Gastroesophageal sphincter (tissue), 4 donors: ENCODE measurements around the gene XPO6. TPM values are rescaled to one million over a fixed set of nuclear protein-coding genes. Genes with fewer than 3 reads are reported as not detected.

ENCODE experiments used
- ATAC-seq: fragments of 150-250 bp; one replicate; pipeline ENCODE4 v1.9.1; 2016; ENCODE audit warnings: mild to moderate bottlenecking, moderate library complexity
- H3K27ac ChIP-seq, 4 donors: fragments of 200-600 bp; sonication (generic) in 3 of 4; 1 replicate in 3 of 4; 2 replicates in 1 of 4; pipeline ENCODE4 v1.5.1; 2016 to 2019
- H3K27me3 ChIP-seq: fragments of 200-600 bp; sonication (generic); one replicate; pipeline ENCODE4 v1.5.1; 2019
- H3K36me3 ChIP-seq, 2 donors: fragments of 200-600 bp; sonication (generic); one replicate each; pipeline ENCODE4 v1.5.1; 2019; ENCODE audit warnings: control low read depth in 1 of 2
- H3K4me1 ChIP-seq, 3 donors: fragments of 200-600 bp; sonication (generic); 1 replicate in 2 of 3; 2 replicates in 1 of 3; pipeline ENCODE4 v1.5.1; 2016 to 2019; ENCODE audit warnings: control low read depth in 2 of 3
- H3K4me3 ChIP-seq, 2 donors: fragments of 200-600 bp; sonication (generic); one replicate each; pipeline ENCODE4 v1.5.1; 2019; ENCODE audit warnings: mild to moderate bottlenecking in 1 of 2, moderate library complexity in 1 of 2
- H3K9me3 ChIP-seq, 3 donors: fragments of 200-600 bp; sonication (generic); one replicate each; pipeline ENCODE4 v1.5.1; 2017 to 2019; ENCODE audit warnings: control low read depth in 2 of 3
- EP300 ChIP-seq: sonication (generic); formaldehyde crosslinking; IDR thresholded peaks from one replicate; pipeline ENCODE4 v1.6.1; 2017; ENCODE audit warnings: antibody characterized with exemption, mild to moderate bottlenecking
- POLR2A ChIP-seq, 2 donors: fragments of 450-650 bp; IDR thresholded peaks; one replicate each; pipeline ENCODE4 v1.6.1; 2017; ENCODE audit warnings: antibody characterized with exemption in 2 of 2, mild to moderate bottlenecking in 2 of 2, moderate library complexity in 1 of 2
- POLR2AphosphoS5 ChIP-seq: sonication (generic); formaldehyde crosslinking; IDR thresholded peaks from one replicate; pipeline ENCODE4 v1.6.1; 2017; ENCODE audit warnings: antibody characterized with exemption
- WGBS, 2 donors: methylation state at CpG; one replicate each; pipeline ENCODE4 v1.1.5; 2018; ENCODE audit warnings: low coverage in 1 of 2; 5-methylcytosine and 5-hydroxymethylcytosine counted together
- total RNA-seq, 4 donors: library from RNA; depleted of rRNA; stranded (reverse); fragments of >200 nt; gene quantifications; one replicate each; pipeline ENCODE4 v1.1.0, GENCODE V29; 2016
- TF ChIP-seq, protein P1 (sequence below), 4 experiments: fragments of 200-600 bp in 2 of 4; fragments of 450-650 bp in 2 of 4; sonication (generic) in 1 of 4; IDR thresholded peaks; one replicate each; pipeline ENCODE4 v1.5.1; 2017 to 2019; ENCODE audit warnings: antibody characterized with exemption in 4 of 4, mild to moderate bottlenecking in 2 of 4, moderate library complexity in 2 of 4

The XPO6 gene
- total RNA-seq, 4 donors from 2014 or later, result 35.3 to 80.2 (median 66.8) TPM

- no peaks in the 10 kb centered on the region for H3K27me3 ChIP-seq
- H3K36me3 ChIP-seq, result peaks cover 0 to 83% of the 10 kb centered on the region in 2 donors
- no peaks in the 10 kb centered on the region for H3K4me1 ChIP-seq
- WGBS, 2 donors, result 90 to 93% methylated on average over 10 of the region's 21 CpGs
- no peak for ATAC-seq
- no peak overlapping the region for H3K27ac ChIP-seq
- H3K9me3 ChIP-seq, result no peaks in the 10 kb centered on the region
- TF ChIP-seq, protein P1, sequence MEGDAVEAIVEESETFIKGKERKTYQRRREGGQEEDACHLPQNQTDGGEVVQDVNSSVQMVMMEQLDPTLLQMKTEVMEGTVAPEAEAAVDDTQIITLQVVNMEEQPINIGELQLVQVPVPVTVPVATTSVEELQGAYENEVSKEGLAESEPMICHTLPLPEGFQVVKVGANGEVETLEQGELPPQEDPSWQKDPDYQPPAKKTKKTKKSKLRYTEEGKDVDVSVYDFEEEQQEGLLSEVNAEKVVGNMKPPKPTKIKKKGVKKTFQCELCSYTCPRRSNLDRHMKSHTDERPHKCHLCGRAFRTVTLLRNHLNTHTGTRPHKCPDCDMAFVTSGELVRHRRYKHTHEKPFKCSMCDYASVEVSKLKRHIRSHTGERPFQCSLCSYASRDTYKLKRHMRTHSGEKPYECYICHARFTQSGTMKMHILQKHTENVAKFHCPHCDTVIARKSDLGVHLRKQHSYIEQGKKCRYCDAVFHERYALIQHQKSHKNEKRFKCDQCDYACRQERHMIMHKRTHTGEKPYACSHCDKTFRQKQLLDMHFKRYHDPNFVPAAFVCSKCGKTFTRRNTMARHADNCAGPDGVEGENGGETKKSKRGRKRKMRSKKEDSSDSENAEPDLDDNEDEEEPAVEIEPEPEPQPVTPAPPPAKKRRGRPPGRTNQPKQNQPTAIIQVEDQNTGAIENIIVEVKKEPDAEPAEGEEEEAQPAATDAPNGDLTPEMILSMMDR (IDR thresholded peaks at IDR 0.05), result no peak
- TF ChIP-seq POLR2AphosphoS5, result no peak
- TF ChIP-seq EP300, result no peak
- no peak for TF ChIP-seq POLR2A (IDR thresholded peaks at IDR 0.05)
- no peak overlapping the region for H3K4me3 ChIP-seq
Observed at GRCh38 chr16:28098171-28098958, 113.4 kb downstream of the XPO6 start.

GRCh38 chr16:28096983-28097899, 114.5 kb downstream of the XPO6 start:
- H3K27ac ChIP-seq, result no peak overlapping the region

DNA sequence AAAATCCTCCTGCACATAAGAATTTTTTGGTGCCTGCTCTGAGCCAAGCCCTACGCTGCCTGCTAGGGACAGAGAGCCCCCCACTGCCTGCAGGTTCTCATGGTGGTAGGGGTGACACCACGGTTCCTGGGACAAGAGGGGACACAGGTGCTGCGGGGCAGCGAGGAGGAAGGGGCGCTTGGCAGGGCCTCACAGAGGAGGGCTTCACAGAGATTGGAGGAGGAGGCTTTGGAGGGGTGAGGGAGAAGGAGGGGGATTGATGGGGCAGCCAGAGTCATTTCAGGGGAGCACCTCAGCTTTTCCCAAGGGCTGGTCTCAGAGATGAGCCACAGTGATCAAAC, 118.4 kb downstream of the XPO6 start:
- H3K36me3 ChIP-seq, result peaks cover 0 to 33% of the 10 kb centered on the region in 2 donors
- TF ChIP-seq POLR2AphosphoS5 (no peak), EP300 (no peak), POLR2A (IDR thresholded peaks at IDR 0.05) (no peak)
- TF ChIP-seq, protein P1 (IDR thresholded peaks at IDR 0.05), result no peak
- WGBS, 2 donors, result 68% methylated on average over 4 of the region's 5 CpGs; no CpG with 5 or more reads in 1 of the 2 donors
- no peaks in the 10 kb centered on the region for H3K9me3 ChIP-seq
- no peak for ATAC-seq
- H3K4me1 ChIP-seq, result no peaks in the 10 kb centered on the region
- no peak overlapping the region for H3K4me3 ChIP-seq
- no peak overlapping the region for H3K27ac ChIP-seq
- H3K27me3 ChIP-seq, result no peaks in the 10 kb centered on the region

More at GRCh38 chr16:28096983-28097899, 114.5 kb downstream of the XPO6 start:
- ATAC-seq, result no peak
- Histone ChIP-seq H3K9me3 (no peaks in the 10 kb centered on the region), H3K4me1 (no peaks in the 10 kb centered on the region), H3K4me3 (no peak overlapping the region), H3K27me3 (no peaks in the 10 kb centered on the region), H3K36me3 (peaks cover 0 to 71% of the 10 kb centered on the region in 2 donors)
- no peak for TF ChIP-seq POLR2AphosphoS5
- TF ChIP-seq POLR2A (IDR thresholded peaks at IDR 0.05), result no peak
- TF ChIP-seq, protein P1 (IDR thresholded peaks at IDR 0.05), result no peak
- no peak for TF ChIP-seq EP300
- WGBS, 2 donors, result 75 to 91% methylated on average over 4 to 5 of the region's 17 CpGs

- Histone ChIP-seq H3K4me1 (no peaks in the 10 kb centered on the region), H3K9me3 (no peaks in the 10 kb centered on the region), H3K36me3 (peaks cover 0 to 28% of the 10 kb centered on the region in 2 donors), H3K27me3 (no peaks in the 10 kb centered on the region), H3K4me3 (no peak overlapping the region), H3K27ac (no peak overlapping the region)
- TF ChIP-seq POLR2A (IDR thresholded peaks at IDR 0.05) (no peak), EP300 (no peak), POLR2AphosphoS5 (no peak)
- TF ChIP-seq, protein P1 (IDR thresholded peaks at IDR 0.05), result no peak
- WGBS, 2 donors, result 65 to 79% methylated on average over 5 to 13 of the region's 17 CpGs
- no peak for ATAC-seq
Observed at GRCh38 chr16:28092721-28093384, 118.9 kb downstream of the XPO6 start.
